GM12865 (cell line): ENCODE measurements around the gene TNNT2.
A peak's percentile ranks its signal among the peaks of the same experiment; 100 is the strongest.

Experiments
- DNase-seq: peaks from one replicate; pipeline ENCODE4 v3.0.0; 2010; ENCODE audit warnings: low read depth
- H3K4me3 ChIP-seq: 2 replicates; pipeline ENCODE4 v1.5.1; 2011; ENCODE audit warnings: mild to moderate bottlenecking, low read depth, low read length, control low read depth
- CTCF ChIP-seq: IDR thresholded peaks from 2 replicates; pipeline ENCODE4 v1.5.1; 2011; ENCODE audit warnings: low read length, control low read depth, low read depth, inconsistent platforms; ENCODE audit not compliant: insufficient read depth; ENCODE audit errors: missing control alignments

The TNNT2 gene

DNA sequence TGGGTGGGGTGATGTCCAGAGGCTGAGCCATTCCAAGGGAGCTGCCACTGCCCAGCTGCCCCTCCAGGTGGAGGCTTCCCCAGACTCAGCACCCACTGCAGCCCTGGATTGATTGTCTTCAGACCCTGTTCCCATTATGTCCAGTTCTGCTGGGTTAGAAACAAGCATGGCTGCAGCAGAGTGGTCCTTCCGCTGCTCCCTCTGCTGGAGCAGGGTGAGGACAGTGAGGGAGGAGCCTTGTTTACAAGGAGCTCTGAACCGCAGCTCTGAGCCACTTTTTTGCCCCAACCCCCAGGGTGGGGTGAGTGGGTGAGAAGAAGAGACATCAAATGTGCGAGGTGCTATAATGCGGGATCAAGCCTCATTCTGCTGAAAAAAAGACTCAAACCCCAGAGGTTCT, 2.3 kb downstream of the TNNT2 start:
- H3K4me3 ChIP-seq = no peak overlapping the region
- no peak for TF ChIP-seq CTCF
- DNase-seq = no peak

GRCh38 chr1:201374364-201374763, 3.1 kb downstream of the TNNT2 start:
- no peak for DNase-seq
- no peak for TF ChIP-seq CTCF
- no peak overlapping the region for H3K4me3 ChIP-seq

DNA sequence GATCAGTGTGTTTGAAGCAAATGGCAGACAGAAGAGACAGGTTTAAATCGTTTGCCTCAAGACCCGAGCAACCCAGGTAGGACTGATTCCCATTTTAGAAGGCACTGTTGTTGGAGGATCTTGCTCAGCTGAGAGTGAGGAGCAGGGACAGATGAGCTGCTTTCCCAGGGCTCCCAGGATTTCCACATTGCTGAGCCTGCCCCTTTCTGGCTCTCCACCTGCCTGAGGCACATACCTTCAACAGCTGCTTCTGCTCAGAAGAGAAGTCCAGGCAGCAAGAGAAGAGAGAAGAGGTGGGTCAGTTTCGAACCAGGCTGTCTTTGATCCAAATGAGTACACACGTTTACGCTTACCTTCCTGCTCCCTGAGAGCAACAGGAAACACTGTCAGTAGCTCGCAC, 5.7 kb downstream of the TNNT2 start:
- DNase-seq = peak; percentile 46
- H3K4me3 ChIP-seq = no peak overlapping the region
- TF ChIP-seq CTCF = no peak

GRCh38 chr1:201371276-201371675, 6.2 kb downstream of the TNNT2 start:
- H3K4me3 ChIP-seq = no peak overlapping the region
- no peak for DNase-seq
- TF ChIP-seq CTCF = no peak

DNA sequence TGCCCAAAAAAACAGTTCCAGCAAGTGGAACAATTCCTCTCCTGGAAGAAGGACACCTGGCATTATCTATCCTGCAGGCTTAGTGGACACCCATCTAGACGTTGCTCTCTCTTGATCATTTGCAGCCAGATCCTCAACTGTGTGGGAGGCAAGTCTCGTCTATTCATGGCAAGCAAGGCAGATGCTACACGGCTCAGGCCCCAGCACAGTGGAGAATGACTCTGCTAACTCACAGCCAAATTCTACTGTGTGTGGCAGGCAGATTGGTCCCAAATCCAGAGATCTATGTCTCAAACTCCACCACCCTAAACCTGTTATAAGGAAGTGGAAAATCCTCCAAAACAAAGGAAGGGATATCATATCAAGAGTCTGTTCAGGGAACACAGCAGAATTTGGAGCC, 7.0 kb downstream of the TNNT2 start:
- H3K4me3 ChIP-seq = no peak overlapping the region
- TF ChIP-seq CTCF = no peak
- no peak for DNase-seq

GRCh38 chr1:201369209-201369608, 8.3 kb downstream of the TNNT2 start:
- no peak overlapping the region for H3K4me3 ChIP-seq
- TF ChIP-seq CTCF = no peak
- no peak for DNase-seq

- no peak for DNase-seq
- H3K4me3 ChIP-seq = no peak overlapping the region
- no peak for TF ChIP-seq CTCF
Measured at GRCh38 chr1:201366696-201367095, 10.8 kb downstream of the TNNT2 start.
